GM12878 (cell line): Measurements from ENCODE around the gene FILIP1L. TPM values are rescaled to one million over a fixed set of nuclear protein-coding genes. Genes with fewer than 3 reads are reported as not detected.

Experiments used
- ATAC-seq: fragments of 200-7000 bp; cut with Tn5 transposase; 3 replicates; pipeline ENCODE4 v1.9.1; 2020; ENCODE audit warnings: mild to moderate bottlenecking, moderate library complexity
- BruUV-seq: library from RNA; stranded (reverse); fragments of 400-500 nt; replicated peaks from 2 replicates; lab custom pipeline; 2021; lab: Mats Ljungman, UMichigan
- CTCF ChIA-PET: fragments of 300-600 bp; sonication (Branson Sonifier 250); formaldehyde crosslinking; extraction: SDS; loops from one replicate; lab custom pipeline; 2021; ENCODE audit warnings: inconsistent platforms; lab: Yijun Ruan, JAX
- POLR2A ChIA-PET: fragments of 350-600 bp; formaldehyde crosslinking; extraction: SDS; loops from one replicate; lab custom pipeline; 2021; ENCODE audit warnings: inconsistent platforms; lab: Charles Lee
- RAD21 ChIA-PET: fragments of 300-600 bp; sonication (Branson Sonifier 250); formaldehyde crosslinking; loops from one replicate; lab custom pipeline; 2023; ENCODE audit warnings: antibody characterized with exemption; ENCODE audit not compliant: unreplicated experiment; lab: Charles Lee
- SMC1A ChIA-PET: fragments of 300-600 bp; sonication (Branson Sonifier 250); formaldehyde crosslinking; loops from one replicate; lab custom pipeline; 2023; ENCODE audit not compliant: unreplicated experiment, uncharacterized antibody; lab: Charles Lee
- DNase-seq: peaks from one replicate; pipeline ENCODE4 v3.0.0-alpha.2; 2011; ENCODE audit warnings: low read depth, low spot score
- FAIRE-seq: peaks from 3 replicates; lab custom pipeline; 2011; peaks lifted over from hg19 to GRCh38; lab: Jason Lieb, UNC
- H2AFZ ChIP-seq: 2 replicates; pipeline ENCODE4 v1.6.0; 2011; ENCODE audit warnings: low read depth, low read length, control low read depth; ENCODE audit not compliant: control insufficient read depth
- H3K27ac ChIP-seq: 2 replicates; pipeline ENCODE4 v1.5.1; 2011; ENCODE audit warnings: control low read depth; ENCODE audit not compliant: control insufficient read depth, insufficient read depth
- H3K27me3 ChIP-seq, 2 experiments: replicated peaks in 1 of 2; 2 replicates each; pipeline versions ENCODE4 v1.6.0 to v1.6.1; 2011; ENCODE audit warnings: low read length in 1 of 2; ENCODE audit not compliant: control insufficient read depth in 2 of 2, insufficient read depth in 2 of 2
- H3K36me3 ChIP-seq, 2 experiments: 2 replicates each; pipeline ENCODE4 v1.5.1; 2011; ENCODE audit warnings: low read length in 1 of 2; ENCODE audit not compliant: control insufficient read depth in 2 of 2, insufficient read depth in 2 of 2
- H3K4me1 ChIP-seq: 2 replicates; pipeline ENCODE4 v1.6.1; 2011; ENCODE audit warnings: mild to moderate bottlenecking, low read length, moderate library complexity, mixed read lengths; ENCODE audit not compliant: control insufficient read depth, insufficient read depth
- H3K4me2 ChIP-seq: 2 replicates; pipeline ENCODE4 v1.6.0; 2011; ENCODE audit warnings: control low read depth; ENCODE audit not compliant: control insufficient read depth, insufficient read depth
- H3K4me3 ChIP-seq: fragments of 200-600 bp; sonication (generic); 2 replicates; pipeline ENCODE4 v1.5.1; 2016
- H3K79me2 ChIP-seq: 2 replicates; pipeline ENCODE4 v1.6.0; 2011; ENCODE audit warnings: low read length; ENCODE audit not compliant: control insufficient read depth, insufficient read depth
- H3K9ac ChIP-seq: 2 replicates; pipeline ENCODE4 v1.8.0; 2011; ENCODE audit warnings: low read length, control low read depth, mixed read lengths; ENCODE audit not compliant: control insufficient read depth, insufficient read depth
- H3K9me3 ChIP-seq: replicated peaks from 3 replicates; pipeline ENCODE4 v1.5.1; 2011; ENCODE audit warnings: mild to moderate bottlenecking, low read length; ENCODE audit not compliant: control insufficient read depth, insufficient read depth
- H4K20me1 ChIP-seq: 2 replicates; pipeline ENCODE4 v1.6.0; 2011; ENCODE audit not compliant: control insufficient read depth, insufficient read depth
- E2F8 ChIP-seq: fragments of 450-650 bp; IDR thresholded peaks from 2 replicates; pipeline ENCODE4 v1.6.1; 2018; ENCODE audit warnings: mild to moderate bottlenecking, low read depth, moderate library complexity; ENCODE audit not compliant: partially characterized antibody
- HDAC6 ChIP-seq: fragments of 200-600 bp; sonication (generic); IDR thresholded peaks from one replicate; pipeline ENCODE4 v1.8.0; 2017; ENCODE audit warnings: antibody characterized with exemption; ENCODE audit not compliant: unreplicated experiment
- IRF4 ChIP-seq: IDR thresholded peaks from 2 replicates; pipeline ENCODE4 v1.6.1; 2011; ENCODE audit warnings: low read depth, low read length
- NFXL1 ChIP-seq: fragments of 450-650 bp; IDR thresholded peaks from 2 replicates; pipeline ENCODE4 v1.6.1; 2017; ENCODE audit warnings: antibody characterized with exemption, mild to moderate bottlenecking, borderline replicate concordance
- NRF1 ChIP-seq: conservative IDR thresholded peaks from 2 replicates; pipeline ENCODE4 v1.6.1; 2011; ENCODE audit warnings: mild to moderate bottlenecking, low read depth, low read length, improper control_type of control experiment
- POLR2AphosphoS5 ChIP-seq: IDR thresholded peaks from 2 replicates; pipeline ENCODE4 v1.6.1; 2011; ENCODE audit warnings: mild to moderate bottlenecking, low read length, inconsistent platforms
- WGBS: methylation state at CpG from one replicate; pipeline ENCODE4 v1.1.6; 2016; ENCODE audit warnings: low lambda C conversion rate; ENCODE audit not compliant: insufficient replicate concordance, insufficient coverage; ENCODE audit errors: missing lambda C conversion rate; 5-methylcytosine and 5-hydroxymethylcytosine counted together
- in situ Hi-C: fragments of 300-500 bp; cut with MboI; formaldehyde crosslinking; loops from 9 replicates; pipeline ENCODE4 v1.14.3; 2018; ENCODE audit warnings: mixed read lengths
- intact Hi-C: fragments of 100-400 bp; cut with micrococcal nuclease; formaldehyde crosslinking; loops from one replicate; pipeline ENCODE4 v1.14.2; 2022; ENCODE audit not compliant: unreplicated experiment
- polyA plus RNA-seq, 11 experiments: library from polyadenylated mRNA; depleted of rRNA in 4 of 11; unstranded in 6 of 11; stranded (reverse) in 5 of 11; fragments of >200 nt; fragmentation: Nextera tagmentation in 4 of 11; fragmentation: Illumina TruSeq in 1 of 11; extraction: Ambion mirVana in 4 of 11; extraction: Trizol in 1 of 11; gene quantifications; 1 replicate in 1 of 11; 2 replicates in 10 of 11; pipeline versions ENCODE4 v1.2.1 to v1.2.3, GENCODE V29; 2011 to 2016; ENCODE audit warnings: inconsistent platforms in 2 of 11, missing spikeins in 2 of 11, low read depth in 1 of 11
- total RNA-seq, 4 experiments: library from RNA; depleted of rRNA in 3 of 4; stranded (reverse); fragments of >200 nt in 3 of 4; fragmentation: Illumina TruSeq in 1 of 4; extraction: Trizol in 1 of 4; gene quantifications; 2 replicates each; pipeline versions ENCODE4 v1.2.1 to v1.2.3, GENCODE V29; 2013 to 2021

Gene FILIP1L
- total and polyA plus RNA-seq, 10 of the 15 experiments (the other 5 are each of a cell fraction or from before 2014, with no cell fraction given): 0.24 to 6.1 (median 3.5) TPM

GRCh38 chr3:99865321-99865720 lies 249.0 kb downstream of the FILIP1L start:
- ChIA-PET RAD21 (no interaction called here), POLR2A (no interaction called here), CTCF (no interaction called here), SMC1A (no interaction called here)
- Histone ChIP-seq H3K4me3 (no peak overlapping the region), H3K4me2 (no peak overlapping the region), H3K27ac (no peak overlapping the region), H3K4me1 (peaks cover 25% of the 10 kb centered on the region), H3K36me3 (no peaks in the 10 kb centered on the region), H4K20me1 (no peaks in the 10 kb centered on the region), H3K9ac (no peak overlapping the region), H3K79me2 (peaks cover 5% of the 10 kb centered on the region), H3K27me3 (no peaks in the 10 kb centered on the region), H2AFZ (no peak overlapping the region), H3K9me3 (no peaks in the 10 kb centered on the region; the same call in 2 of the 3 replicates)
- TF ChIP-seq POLR2AphosphoS5 (no peak), IRF4 (no peak), NFXL1 (no peak), E2F8 (no peak), NRF1 (no peak), HDAC6 (no peak)
- BruUV-seq: no TSS peak
- ATAC-seq (no peak), FAIRE-seq (no peak), DNase-seq (no peak)
- WGBS: 95% methylated on average over 1 of the region's 1 CpG
- in situ Hi-C loops: no loop called here
- intact Hi-C loops: no loop called here
